ENCODE measurements around the gene TTN. TPM values are rescaled to one million over a fixed set of nuclear protein-coding genes. Genes with fewer than 3 reads are reported as not detected.
A peak's percentile ranks its signal among the peaks of the same experiment; 100 is the strongest.

TTN gene
- total and polyA plus RNA-seq, 10 of the 15 experiments (the other 5 are each of a cell fraction or from before 2014, with no cell fraction given): 0.15 to 9.0 (median 1.8) TPM

DNA sequence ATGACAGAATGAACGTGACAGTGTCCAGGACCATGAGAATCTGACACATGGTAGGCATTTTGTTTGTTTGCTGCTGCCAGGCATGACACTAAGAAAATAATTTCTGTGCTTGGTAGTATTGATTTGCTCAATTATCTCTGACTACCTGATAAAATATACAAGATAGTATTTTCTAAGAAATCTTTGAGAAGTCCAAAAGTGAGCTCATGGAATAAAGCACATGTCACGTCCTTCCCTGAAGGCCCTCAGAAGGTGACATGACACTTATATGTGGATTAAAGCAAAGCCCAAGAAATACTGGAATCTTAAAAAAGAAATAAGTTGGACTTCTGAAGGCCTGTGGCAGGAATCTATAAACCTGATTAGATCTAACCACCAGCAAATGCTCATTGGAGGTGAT lies 3.8 kb upstream of the TTN start:
- no peaks in the 10 kb centered on the region for H4K20me1 ChIP-seq (ENCODE audit: control insufficient read depth, insufficient read depth)
- BruUV-seq (replicated peaks): no TSS peak
- in situ Hi-C loops (cut with MboI): no loop called here
- no peaks in the 10 kb centered on the region for H3K9me3 ChIP-seq (replicated peaks; ENCODE audit: control insufficient read depth, insufficient read depth, low read length)
- no peak overlapping the region for H3K9ac ChIP-seq (ENCODE audit: control insufficient read depth, insufficient read depth, low read length)
- 38% methylated on average over 2 of the region's 2 CpGs for WGBS (ENCODE audit: insufficient coverage, insufficient replicate concordance, low lambda C conversion rate, missing lambda C conversion rate)
- no peak for TF ChIP-seq CHD4 (IDR thresholded peaks at IDR 0.05)
- no peak for TF ChIP-seq NFXL1 (IDR thresholded peaks at IDR 0.05; ENCODE audit: borderline replicate concordance)
- no peak for TF ChIP-seq STAT3 (IDR thresholded peaks at IDR 0.05; ENCODE audit: low read depth, low read length)
- no peak for TF ChIP-seq NRF1 (conservative IDR thresholded peaks at IDR 0.05; ENCODE audit: low read depth, low read length)
- TF ChIP-seq SIX5 (IDR thresholded peaks at IDR 0.05; ENCODE audit: low read depth, low read length, severe bottlenecking): no peak
- no peak for TF ChIP-seq CBFB (IDR thresholded peaks at IDR 0.05; ENCODE audit: low read depth)
- TF ChIP-seq KDM1A (IDR thresholded peaks at IDR 0.05; ENCODE audit: borderline replicate concordance): no peak
- TF ChIP-seq, protein P1, sequence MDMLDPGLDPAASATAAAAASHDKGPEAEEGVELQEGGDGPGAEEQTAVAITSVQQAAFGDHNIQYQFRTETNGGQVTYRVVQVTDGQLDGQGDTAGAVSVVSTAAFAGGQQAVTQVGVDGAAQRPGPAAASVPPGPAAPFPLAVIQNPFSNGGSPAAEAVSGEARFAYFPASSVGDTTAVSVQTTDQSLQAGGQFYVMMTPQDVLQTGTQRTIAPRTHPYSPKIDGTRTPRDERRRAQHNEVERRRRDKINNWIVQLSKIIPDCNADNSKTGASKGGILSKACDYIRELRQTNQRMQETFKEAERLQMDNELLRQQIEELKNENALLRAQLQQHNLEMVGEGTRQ (IDR thresholded peaks at IDR 0.05; ENCODE audit: borderline replicate concordance, low read depth, low read length): no peak
- TF ChIP-seq, protein P2, sequence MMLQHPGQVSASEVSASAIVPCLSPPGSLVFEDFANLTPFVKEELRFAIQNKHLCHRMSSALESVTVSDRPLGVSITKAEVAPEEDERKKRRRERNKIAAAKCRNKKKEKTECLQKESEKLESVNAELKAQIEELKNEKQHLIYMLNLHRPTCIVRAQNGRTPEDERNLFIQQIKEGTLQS (IDR thresholded peaks at IDR 0.05; ENCODE audit: borderline replicate concordance, extremely low read depth, low read depth, low read length): no peak
- no peak for TF ChIP-seq ZZZ3 (IDR thresholded peaks at IDR 0.05; ENCODE audit: control insufficient read depth, insufficient read length, low read depth)
- no peak for TF ChIP-seq BHLHE40 (IDR thresholded peaks at IDR 0.05; ENCODE audit: borderline replicate concordance in 1 of 2, low read depth in 2 of 2, low read length in 1 of 2)
- no peak for TF ChIP-seq STAT1 (conservative IDR thresholded peaks at IDR 0.05)
- RAD21 ChIA-PET (ENCODE audit: unreplicated experiment): no interaction called here
- H2AFZ ChIP-seq (ENCODE audit: control insufficient read depth, low read depth, low read length): no peak overlapping the region
- no peak overlapping the region for H3K4me3 ChIP-seq
- intact Hi-C loops (cut with micrococcal nuclease; ENCODE audit: unreplicated experiment): no loop called here
- FAIRE-seq (peak; percentile 13), DNase-seq (ENCODE audit: low read depth, low spot score) (no peak), ATAC-seq (no peak)
- no peaks in the 10 kb centered on the region for H3K27me3 ChIP-seq (replicated peaks in 1 of 2; ENCODE audit: control insufficient read depth in 2 of 2, insufficient read depth in 2 of 2, low read length in 1 of 2)
- POLR2A ChIA-PET: no interaction called here
- no peaks in the 10 kb centered on the region for H3K36me3 ChIP-seq (ENCODE audit: control insufficient read depth in 2 of 2, insufficient read depth in 2 of 2, low read length in 1 of 2)
- no peaks in the 10 kb centered on the region for H3K4me1 ChIP-seq (ENCODE audit: control insufficient read depth, insufficient read depth, low read length)
- H3K27ac ChIP-seq (ENCODE audit: control insufficient read depth, insufficient read depth): no peak overlapping the region
- SMC1A ChIA-PET (ENCODE audit: uncharacterized antibody, unreplicated experiment): interaction anchor here (1.2 to 3.0 kb wide), 3 partner anchors 10 to 17 kb away, joined by 3 to 8 read pairs (median 5); no protein-coding TSS in a partner anchor
- CTCF ChIA-PET: interaction anchor here (0.9 to 2.8 kb wide), 8 partner anchors 14 to 631 kb away, joined by 3 to 11 read pairs (median 4); no protein-coding TSS in a partner anchor
- H3K4me2 ChIP-seq (ENCODE audit: control insufficient read depth, insufficient read depth): no peak overlapping the region
- no peaks in the 10 kb centered on the region for H3K79me2 ChIP-seq (ENCODE audit: control insufficient read depth, insufficient read depth, low read length)

All from GM12878 (cell line).